Hematopoietic multipotent progenitor cell treated with erythropoietin and hydrocortisone succinate and interleukin-3 and kit ligand, for 6 days (in vitro differentiated cells): ENCODE results near the gene ME3.

Source experiments
- DNase-seq: peaks from one replicate; pipeline ENCODE4 v3.0.0-alpha.2; 2015

Gene ME3

DNA sequence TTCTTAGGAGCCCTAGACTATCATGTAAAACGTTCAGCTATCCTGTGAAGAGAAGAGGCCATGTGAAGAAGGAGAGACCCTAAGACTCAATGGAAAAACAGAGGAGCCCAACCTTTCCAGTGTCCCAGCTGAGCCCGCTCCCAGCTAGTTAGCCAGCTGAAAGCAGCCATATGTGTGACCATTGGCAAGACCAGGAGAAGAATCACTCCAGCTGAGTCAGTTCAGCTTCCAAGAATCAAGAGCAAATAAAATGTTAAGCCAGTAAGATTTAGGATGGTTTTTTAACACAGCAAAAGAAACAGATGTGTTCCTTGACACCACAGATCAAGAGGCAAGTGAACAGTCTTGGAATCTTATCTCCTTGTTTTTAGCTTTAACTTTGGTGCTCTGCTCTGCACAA, 189.7 kb downstream of the ME3 start:
- no peak for DNase-seq

DNA sequence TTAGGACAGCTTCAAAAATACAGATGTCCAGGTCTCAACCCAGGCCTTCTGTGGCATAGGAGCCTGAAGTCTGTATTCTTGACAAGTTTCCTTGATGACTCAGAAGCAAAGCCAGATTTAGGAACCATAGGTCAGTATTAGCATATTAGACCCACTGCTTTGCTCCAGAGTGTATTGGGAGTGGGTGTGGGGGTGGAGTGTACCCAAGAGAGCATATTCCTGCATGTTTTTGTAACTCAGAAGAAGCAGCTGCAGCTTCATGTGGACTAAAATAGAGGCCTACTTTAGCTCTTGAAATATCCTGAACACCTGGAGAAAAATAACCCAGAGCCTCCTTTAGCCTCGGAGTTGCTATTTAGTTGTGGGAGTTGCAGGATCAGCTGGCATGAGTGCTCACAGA, 191.0 kb downstream of the ME3 start:
- no peak for DNase-seq

DNA sequence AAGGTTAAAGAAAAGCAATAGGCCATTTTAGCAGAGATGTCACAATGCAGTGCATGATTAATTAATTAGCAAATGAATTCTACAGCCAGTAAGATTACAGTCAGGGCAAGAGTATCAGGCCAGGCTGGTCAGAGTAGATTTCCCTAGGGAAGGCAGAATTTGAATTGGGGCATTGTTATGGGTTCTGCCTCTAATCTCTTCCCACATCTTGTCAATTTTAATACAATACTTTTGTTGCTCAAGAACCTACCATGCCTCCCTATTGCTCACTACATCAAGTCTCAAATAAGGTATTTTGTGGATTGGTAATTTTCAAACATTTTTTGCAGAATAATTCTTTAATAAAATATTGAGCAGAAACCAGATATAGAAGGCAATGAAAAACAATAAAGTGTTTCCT, 194.1 kb downstream of the ME3 start:
- no peak for DNase-seq

DNA sequence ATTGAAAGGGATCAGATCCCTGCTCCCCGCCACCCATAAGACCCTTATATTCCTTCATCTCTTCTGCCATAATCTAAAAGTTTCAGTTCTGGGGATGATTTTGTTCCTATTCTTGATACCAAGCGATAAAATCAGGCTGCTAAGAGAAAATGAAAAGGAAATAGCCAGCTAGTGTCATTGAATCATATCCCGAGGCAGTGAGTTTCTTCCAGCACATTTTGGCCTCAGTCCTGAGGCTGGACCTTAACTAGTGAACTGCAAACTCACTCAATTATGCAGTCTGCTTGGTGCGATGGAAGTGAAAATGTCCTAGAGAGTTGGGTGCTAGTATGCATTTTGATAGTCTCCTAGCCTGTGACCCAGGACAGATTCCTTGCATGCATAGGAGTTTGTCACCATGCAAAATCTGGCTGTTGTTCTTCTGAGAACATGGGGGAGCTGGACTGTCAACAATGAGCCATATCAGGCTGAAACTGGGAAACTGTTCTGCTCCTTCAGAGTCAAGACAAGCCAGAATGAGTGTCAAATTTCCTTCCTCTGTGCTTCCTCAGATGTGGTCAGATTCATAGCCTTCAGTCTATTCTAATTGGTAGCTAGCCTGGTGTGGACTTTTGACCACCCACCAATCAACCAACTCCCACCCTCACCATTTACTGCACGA, 194.8 kb downstream of the ME3 start:
- DNase-seq, result no peak

DNA sequence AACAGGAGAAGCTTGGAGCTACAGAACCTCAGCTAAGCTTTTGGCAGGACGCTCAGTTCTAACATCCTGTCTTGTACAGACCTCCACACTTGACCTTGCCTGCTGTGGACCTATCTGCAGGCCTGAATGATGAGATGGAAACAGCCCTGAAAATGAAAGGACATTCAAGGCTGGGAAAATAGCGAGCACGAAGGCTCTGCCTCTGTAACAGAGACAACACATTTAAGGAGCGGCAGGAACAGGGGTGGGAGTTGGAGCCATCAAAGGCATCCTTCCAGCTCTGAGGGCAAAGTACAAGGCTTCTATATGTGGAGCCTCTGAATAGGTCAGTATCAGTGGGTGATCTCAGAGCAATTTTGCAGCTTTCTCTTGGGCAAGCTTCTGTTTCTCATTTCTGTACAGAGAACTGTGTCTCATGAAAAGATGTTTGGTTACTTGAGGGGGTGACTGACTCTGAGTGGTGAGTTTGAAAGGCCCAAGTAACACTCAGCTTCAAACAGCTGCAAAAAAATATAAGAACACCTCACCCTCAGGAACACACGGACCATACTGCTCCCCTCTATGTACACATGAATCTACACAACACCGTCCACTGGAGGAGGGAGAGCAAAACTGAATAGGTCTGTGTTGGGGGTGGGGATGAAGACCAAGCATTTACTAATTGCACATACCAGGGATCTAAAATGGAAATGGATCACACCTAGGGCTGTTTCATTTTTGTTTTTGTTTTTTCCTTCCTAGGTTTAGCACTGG, 196.1 kb downstream of the ME3 start:
- no peak for DNase-seq

DNA sequence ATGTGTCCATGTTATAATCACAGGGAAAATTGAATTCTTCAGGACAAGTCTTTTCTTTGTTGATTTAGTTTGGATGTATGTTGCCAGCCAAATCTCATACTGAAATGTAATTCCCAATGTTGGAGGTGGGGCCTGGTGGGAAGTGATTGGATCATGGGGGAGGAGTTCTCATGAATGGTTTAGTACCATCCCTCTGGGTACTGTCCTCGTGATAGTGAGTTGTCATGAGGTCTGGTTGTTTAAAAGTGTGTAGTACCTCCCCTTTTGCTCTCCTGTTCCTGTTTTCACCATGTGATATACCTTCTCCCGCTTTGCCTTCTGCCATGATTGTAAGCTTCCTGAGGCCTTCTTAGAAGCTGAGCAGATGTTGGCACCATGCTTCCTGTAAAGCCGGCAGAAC, 197.4 kb downstream of the ME3 start:
- no peak for DNase-seq

DNA sequence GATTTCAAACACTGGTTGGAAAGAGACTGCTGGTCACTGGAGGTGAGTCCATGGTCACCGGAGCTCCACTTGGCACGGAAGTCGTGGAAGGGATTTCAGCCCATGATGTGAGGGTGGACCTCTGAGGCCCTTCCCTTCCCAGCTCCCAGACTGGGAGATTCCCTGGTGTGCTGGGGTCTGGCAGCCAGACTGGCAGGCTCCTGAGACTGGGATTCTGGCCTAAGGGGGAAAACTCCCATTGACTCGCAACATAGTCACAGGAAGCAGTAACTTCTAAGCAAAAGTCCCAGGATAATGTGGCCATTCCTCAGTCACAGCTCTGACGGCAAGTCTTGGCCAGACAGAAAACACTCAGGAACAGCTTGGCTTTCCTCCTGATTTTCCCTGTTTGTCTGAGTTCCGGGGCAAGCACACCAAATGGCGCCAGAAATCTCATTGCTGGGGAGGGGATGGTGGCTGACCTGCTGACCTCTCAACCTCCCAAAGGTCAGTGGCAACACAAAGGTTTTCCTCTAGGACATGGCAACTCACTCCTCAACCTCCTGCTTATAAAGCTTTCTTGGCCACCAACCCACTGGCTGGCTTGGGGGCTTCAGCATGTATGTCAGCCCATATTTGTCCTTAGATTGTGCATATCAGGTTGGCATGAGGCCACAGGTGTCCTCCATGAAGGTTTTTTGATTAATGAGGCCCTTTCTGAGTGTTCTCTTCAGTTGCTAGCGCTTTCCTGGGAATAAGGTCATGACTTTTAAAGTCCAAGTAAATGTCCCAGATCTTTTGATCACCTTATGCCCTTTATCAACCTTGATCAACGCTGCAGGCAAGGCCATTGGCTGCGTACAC, 198.2 kb downstream of the ME3 start:
- no peak for DNase-seq

DNA sequence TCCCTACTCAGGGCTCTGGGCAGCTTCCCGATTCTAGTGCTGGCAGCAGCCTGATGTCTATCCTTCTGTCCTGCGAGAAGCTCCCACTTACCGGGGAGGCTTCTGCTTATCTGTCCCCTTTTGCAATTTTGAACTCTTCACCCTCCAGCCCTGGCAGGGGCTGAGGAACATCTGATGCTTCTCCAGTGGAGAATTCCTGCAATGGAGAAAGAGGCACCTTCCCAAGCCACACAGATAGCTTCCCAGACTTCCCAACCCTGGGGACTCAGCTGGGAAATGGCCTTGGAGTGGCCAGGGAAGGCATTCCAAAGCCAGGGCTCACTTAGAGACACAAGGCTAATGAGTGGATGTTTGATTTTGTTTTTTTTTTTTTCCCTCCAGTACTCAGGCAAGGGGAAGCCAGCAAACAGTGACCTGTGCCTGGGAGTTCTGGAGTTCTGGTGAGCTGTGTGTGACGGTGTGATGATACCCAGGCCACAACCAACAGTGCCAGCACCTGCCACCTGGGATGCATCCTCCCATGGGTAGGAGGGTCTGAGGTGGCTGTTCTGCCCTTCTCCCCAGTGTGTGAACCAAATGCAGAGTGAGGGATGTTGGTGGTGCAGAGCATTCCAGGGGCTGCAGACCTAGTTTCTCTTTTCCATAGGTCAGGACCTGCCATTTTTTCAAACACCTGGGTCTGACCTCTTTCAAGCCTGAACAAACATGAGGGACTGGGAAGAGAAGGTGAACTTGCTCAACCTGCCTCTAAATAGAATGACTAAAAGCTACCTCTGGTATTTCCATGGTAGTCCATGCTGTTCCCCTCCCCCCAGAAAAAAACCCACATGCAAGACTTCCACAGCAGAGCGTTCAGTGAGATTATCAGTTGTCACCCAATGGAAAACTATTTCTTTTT, 202.7 kb downstream of the ME3 start:
- DNase-seq, result no peak

DNA sequence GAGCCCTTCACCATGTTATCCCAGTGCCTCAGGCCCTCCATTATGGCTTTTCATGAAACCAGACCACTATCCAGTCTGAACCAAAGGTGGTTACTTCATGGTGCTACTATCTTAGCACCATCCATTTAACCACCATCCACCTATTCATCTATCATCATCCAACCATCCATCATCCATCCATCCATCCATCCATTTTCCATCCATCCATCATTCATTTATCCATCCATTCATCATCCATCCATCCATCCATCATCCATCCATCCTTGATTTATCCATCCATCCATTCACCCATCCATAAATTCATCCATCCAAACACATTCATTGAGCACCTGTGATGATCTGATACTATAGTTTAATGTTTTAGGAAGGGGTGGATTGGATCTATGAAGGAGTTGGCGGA, 204.2 kb downstream of the ME3 start:
- DNase-seq, result no peak

DNA sequence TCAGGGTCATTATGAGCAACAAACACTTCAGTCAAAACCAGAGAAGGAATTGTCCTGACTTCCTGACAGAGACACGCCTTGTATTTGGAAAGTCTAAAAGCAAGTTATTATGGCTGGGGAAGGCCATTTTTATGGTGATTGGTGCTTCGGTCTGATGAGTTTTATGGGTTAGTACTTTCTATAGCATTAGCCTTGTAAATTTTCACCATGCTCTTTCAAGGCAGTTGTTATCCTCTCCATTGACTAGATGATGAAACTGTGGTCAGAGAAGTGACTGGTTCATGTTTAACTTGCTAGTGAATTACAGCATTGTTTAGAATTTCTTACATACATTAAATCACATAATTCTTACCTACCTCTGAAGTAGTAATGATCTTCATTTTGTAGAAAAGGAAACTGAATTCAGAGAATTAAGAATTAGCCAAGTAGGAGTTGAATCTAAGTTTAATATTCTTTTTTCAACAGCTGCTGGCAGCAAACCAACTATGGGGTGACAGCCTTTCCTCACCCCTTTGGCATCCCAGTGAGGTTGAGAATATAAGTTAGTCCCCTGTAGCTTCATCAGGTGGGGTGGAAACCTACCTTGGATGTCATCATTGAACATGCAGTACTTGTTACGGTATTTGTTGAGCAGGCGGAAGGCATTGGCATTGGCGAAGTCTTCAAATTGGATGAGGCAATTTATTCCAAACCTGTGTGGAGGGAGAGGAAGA, 207.8 kb downstream of the ME3 start:
- DNase-seq, result no peak

DNA sequence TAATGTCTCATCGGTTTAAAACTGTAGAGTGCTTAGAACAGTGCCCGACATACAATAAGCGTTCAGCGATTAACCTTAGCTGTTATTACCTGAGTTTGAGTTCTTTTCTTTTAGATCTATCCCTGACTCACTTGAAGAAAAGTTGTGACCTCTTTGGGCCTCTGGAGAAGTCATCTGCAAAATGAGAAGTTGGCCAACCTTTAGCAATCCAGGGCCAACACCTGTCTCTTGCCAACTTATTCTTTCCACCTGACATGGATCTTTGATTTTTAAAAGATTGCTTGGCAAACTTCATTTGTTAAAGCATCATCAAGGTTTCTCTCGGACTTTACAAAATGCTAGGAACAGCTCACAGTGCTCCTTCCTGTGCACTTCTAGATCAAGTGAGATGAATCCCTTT, 208.5 kb downstream of the ME3 start:
- no peak for DNase-seq

DNA sequence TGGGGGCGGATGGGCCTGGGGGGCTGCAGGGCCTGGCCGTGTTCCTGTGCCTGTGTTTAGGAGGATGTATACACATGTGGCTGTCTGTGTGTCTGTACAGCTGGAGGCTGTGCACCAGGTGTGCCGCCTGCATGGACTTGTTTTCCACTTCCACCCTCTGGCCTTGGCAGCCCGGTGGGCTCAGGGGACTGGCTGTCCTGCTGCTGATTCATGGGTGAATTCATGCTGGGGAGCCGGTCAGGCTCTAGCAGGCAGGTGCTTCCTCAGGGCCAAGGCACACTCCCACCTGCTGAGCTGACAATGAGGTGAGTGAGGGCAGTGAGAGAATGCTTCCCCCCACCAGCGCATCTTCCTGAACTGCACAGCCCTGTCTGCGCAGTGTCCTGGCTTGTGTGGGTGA, 209.3 kb downstream of the ME3 start:
- no peak for DNase-seq

DNA sequence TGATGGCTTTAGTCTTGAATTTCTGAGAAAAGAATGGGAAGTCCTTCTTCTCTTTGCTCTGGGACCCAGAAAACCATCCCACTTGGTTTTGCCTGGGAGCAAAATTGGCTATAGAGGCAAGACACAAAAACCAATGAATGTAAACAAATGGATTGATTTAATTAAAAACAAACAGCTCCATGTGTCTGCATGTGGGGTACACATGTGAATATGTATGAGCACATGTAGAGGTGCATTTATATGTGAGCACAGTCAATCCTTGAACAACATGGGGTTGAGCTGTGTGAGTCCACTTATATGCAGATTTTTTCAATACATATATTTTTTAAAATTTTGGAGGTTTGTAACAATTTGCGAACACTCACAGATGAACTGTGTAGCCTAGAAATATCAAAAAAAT, 210.5 kb downstream of the ME3 start:
- DNase-seq, result no peak

DNA sequence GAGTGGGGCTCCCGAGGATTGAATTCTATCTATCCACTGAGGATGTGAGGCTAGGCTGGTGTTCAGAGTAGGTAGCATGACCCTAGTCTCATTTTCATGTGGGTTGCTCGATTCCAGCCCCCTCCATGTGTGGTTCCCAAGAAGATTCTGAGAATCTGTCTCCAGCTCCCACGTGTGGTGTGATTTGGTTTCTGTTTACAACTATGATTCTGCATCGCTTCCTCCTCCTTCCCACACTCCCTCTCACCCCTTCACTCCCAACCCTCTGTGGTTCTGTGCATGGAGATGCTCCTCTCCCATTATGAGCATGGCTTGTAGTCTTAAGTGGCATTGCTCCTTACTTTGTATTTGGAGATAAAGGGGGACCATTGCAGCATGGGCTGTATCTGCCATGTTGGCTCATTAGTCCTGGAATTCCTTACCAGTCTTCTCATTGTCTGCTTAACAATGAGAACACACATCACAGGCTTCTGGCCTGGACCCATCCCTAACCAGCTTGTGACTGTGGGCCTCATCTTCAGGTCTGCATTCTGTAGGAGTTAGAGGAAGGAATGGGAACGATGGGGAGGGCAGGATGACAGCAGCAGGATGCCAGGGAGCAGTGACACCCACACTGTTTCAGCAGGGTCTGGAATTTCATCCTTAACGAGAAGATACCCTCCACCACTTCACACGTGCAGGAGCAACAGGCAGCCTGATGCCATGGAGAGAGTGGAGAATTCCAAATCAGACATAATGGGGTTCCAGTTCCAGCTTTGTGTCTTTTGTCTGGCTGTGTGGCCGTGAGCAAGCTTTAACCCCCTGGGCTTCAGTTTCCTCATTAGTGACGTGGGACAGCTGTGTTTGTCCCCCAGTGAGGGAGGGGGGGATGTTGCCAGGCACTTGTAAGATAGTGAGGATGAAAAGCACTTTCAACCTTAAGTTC, 211.7 kb downstream of the ME3 start:
- no peak for DNase-seq

DNA sequence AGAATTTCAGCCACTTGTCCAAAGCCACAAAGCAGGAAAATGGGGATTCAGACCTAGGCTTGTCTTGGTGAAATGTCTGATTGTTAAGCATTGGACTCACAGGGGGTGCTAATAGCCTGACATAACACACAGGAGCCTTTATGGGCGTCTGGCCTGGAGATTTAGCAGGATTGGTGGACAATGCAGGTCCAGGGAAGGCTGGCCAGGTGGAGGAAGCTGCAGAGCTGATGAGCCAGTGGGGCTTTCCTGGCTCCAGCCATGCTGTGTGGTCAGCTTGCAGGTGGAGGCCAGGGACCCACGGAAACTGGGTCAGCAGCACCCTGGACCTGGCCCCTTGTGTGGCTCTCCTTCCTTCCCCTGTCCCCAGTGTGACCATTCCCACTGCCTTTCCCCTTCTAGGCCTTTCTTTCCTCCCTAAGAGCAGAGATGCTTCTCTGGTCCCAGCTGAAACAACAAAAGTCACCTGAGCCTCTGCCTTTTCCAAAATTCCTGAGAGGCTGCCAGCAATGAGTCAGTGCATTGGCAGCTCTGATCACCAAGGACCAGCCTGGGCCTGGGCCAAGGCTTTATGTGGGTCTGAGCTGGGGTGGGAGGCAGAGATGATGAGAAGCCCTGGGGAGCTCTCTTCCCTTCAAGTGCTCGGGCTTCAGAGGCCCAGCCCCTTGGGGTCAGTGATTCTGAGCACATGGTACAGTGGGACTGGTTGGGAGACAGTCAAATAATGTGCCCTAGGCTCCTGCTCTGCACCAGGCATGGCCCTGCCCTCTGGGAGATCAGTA, 212.5 kb downstream of the ME3 start:
- no peak for DNase-seq

DNA sequence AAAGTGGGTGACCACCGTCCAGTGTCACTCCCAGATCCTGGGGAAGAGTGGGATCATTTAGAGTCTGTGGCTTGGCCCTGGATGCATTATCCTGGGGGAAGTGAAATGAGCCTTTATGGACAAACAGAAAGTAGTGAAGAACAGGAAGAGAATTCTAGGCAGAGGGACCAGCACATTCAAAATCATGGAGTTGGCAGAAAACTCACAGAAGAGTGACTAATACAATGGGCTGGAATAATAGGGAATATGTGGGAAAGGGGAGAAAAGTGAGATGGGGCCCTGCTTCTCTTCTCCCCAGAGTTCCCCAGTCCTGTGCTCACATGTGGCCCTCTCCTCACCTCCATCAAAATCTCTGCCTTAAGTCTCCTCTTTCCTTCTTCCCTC, 213.4 kb downstream of the ME3 start:
- DNase-seq, result no peak

DNA sequence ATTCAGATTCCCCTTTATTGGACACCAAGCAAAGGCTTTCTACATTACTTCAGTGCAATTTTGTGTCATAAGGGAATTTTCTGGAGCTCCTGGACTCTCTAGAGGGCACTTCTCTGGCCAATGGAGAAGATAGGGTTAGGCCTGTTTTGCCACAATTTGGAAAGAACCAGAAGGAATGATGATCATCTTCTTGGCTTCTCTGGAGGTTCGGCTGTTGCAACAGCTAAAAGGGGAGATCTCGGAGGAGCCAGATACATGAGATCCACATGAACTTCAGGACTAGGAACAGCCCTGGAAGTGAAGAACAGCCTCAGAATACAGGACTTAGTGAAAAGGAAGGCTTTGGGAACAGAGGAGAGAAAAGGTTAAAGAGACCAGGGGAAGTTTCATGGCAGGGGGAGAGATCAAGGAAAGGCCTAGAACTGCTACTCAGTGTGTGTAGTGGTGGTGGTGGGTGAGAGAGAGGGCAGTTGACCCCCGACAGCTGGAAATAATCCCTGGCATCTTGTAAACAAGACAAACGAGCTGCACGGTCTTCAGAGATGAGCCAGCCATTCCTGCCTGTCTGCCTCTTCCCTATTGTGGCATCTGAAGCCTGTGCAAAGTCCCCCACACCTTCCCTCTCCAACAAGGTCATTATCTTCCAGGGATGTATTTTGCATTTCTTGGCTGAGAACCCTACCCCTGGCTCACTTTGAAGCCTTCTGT, 214.0 kb downstream of the ME3 start:
- no peak for DNase-seq

DNA sequence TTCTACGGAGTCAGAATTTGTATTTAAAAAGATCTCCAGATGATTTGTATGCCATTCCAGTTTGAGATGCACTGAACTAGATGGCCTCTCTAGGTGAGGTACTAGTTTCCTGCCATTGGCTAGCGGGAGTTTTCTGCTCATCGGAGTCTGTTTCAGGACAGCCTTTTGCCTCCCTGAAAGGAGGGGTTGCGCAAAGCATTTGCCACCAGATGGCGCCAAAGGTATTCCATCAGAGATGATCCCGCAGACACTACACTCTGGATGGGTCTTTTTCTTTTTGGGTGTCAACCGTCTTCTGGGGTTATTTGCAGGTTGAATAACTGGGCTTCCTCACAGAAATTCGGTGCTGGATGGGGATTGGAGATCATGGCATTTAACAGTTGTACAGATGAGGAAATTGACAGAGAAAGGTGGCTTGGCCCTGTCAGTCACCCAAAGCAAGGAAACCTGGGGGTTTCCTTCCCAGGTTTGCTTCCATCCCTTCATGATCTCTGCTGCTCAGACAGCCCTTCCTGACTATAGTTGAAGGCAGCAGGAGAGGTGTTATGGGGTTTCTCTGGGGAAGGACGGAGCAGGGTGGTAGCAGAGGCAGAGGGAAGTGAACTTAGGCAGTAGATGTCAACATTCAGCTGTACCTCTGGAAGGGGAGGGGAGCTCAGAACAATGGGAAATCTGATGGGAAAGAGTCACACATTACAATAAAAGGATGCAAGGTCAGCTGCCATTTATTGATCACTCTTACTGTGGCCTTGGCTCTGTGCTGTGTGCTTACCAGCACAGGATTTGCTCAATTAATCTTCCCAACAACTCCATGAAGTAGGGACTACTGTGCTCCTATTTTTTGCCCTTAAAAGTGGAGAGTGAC, 216.1 kb downstream of the ME3 start:
- DNase-seq, result peak; percentile 93
